Measurements from ENCODE around the gene SDK1. TPM values are rescaled to one million over a fixed set of nuclear protein-coding genes. Genes with fewer than 3 reads are reported as not detected.

Gene SDK1
- total RNA-seq, 1 donor from 2014 or later, result 1.3 TPM

DNA sequence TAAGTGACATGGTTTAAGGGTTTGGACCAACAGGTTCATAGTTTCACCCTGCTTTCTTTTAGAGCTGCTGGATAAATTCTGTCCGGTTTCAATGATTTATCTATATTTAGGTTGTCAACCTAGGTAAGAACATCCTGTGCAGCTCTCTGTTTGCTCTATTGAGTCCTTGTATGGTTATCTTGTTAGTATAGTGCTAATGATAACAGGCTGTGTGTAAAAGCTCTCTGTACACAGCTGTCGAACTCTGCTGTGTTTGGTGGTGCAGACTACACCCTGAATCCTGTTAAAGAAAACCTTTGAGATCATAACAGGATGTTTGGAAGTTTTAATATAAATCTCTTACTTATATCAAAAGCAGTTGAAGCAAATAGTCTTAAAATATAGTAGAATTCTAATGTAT lies 219.2 kb downstream of the SDK1 start:
- Mint-ChIP-seq H3K27me3 (peaks cover 22% of the 10 kb centered on the region), H3K9me3 (no peaks in the 10 kb centered on the region), H3K36me3 (ENCODE audit: low read depth) (no peaks in the 10 kb centered on the region), H3K27ac (no peak overlapping the region), H3K4me3 (no peak overlapping the region), H3K4me1 (no peaks in the 10 kb centered on the region)
- ChIA-PET CTCF (no interaction called here), POLR2A (no interaction called here)
- ATAC-seq (ENCODE audit: low read depth) (no peak), DNase-seq (no peak)
- intact Hi-C loops (cut with micrococcal nuclease), result no loop called here
- TF ChIP-seq, protein P1, sequence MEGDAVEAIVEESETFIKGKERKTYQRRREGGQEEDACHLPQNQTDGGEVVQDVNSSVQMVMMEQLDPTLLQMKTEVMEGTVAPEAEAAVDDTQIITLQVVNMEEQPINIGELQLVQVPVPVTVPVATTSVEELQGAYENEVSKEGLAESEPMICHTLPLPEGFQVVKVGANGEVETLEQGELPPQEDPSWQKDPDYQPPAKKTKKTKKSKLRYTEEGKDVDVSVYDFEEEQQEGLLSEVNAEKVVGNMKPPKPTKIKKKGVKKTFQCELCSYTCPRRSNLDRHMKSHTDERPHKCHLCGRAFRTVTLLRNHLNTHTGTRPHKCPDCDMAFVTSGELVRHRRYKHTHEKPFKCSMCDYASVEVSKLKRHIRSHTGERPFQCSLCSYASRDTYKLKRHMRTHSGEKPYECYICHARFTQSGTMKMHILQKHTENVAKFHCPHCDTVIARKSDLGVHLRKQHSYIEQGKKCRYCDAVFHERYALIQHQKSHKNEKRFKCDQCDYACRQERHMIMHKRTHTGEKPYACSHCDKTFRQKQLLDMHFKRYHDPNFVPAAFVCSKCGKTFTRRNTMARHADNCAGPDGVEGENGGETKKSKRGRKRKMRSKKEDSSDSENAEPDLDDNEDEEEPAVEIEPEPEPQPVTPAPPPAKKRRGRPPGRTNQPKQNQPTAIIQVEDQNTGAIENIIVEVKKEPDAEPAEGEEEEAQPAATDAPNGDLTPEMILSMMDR (IDR thresholded peaks at IDR 0.05), result no peak

DNA sequence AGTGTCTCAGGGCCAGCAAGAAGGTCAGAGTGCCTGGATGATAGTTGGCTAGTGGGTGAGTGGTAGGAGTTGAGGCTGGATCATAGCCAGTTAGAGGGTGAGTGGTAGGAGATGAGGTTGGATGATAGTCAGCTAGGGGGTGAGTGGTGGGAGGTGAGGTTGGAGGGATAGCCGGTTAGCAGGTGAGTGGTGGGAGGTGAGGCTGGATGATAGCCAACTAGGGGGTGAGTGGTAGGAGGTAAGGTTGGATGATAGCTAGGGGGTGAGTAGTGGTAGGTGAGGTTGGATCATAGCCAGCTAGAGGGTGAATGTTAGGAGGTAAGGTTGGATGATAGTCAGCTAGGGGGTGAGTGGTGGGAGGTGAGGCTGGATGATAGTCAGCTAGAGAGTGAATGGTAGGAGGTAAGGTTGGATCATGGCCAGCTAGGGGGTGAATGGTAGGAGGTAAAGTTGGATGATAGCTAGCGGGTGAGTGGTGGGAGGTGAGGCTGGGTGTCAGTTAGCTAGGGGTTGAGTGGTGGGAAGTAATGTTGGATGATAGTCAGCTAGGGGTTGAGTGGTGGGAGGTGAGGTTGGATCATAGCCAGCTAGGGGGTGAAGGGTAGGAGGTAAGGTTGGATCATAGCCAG lies 226.6 kb downstream of the SDK1 start:
- ChIA-PET POLR2A (no interaction called here), CTCF (no interaction called here)
- intact Hi-C loops (cut with micrococcal nuclease), result no loop called here
- Mint-ChIP-seq H3K9me3 (no peaks in the 10 kb centered on the region), H3K27ac (no peak overlapping the region), H3K36me3 (ENCODE audit: low read depth) (no peaks in the 10 kb centered on the region), H3K4me1 (peaks cover 4% of the 10 kb centered on the region), H3K4me3 (no peak overlapping the region), H3K27me3 (peaks cover 20% of the 10 kb centered on the region)
- TF ChIP-seq, protein P1 (IDR thresholded peaks at IDR 0.05), result no peak
- ATAC-seq (ENCODE audit: low read depth) (no peak), DNase-seq (no peak)

DNA sequence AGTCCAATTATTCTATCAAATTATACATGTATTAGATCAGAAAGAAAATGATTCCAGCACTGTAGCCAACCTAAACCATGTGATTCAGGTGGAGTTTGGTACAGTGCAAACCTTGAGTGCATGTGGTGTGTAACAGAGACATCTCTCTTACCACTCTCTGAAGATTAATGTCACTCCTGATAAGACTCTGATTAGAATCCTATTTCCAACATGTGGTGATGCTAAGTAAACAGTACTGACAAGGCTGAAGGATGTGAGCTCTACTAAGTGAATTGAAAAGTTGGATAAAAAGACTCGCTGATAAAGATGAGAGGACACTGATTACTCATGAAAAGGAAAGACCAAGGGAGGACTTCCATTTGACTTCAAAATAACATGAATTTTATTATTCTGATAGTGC lies 232.0 kb downstream of the SDK1 start:
- CTCF ChIA-PET, result no interaction called here
- DNase-seq, result no peak

DNA sequence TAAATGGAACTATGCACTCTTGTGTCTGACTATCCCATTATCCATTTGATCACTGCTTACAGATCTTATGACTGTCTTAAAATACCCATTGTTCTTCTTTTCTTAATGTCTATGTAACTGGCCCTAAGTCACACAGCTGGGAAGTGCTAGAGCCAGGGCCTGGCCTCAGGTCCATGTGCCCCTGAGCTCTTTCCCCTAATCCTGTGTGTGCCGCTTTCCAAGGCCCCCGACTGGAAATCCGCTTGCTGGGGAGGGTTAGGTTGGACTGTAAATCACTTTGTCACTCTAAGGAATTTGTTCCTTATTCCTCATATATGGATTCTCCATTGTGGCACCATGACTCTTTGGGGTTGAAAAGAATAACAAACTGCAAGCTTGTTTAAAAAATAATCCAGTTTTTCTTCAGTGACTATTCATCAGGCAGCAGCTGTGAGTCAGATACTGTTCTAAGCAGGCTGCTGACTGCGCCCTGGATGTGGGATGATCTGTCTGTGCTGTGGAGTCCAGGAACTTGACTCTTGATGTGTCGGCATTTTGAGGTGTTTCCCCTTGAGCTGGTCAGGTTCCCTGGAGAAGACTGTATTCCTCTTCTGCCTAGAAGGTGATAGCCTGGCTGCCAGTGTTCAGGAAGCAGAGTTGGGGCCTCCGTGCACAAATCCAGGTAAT lies 236.3 kb downstream of the SDK1 start:
- ChIA-PET POLR2A (no interaction called here), CTCF (no interaction called here)
- Mint-ChIP-seq H3K27ac (no peak overlapping the region), H3K36me3 (ENCODE audit: low read depth) (no peaks in the 10 kb centered on the region), H3K4me1 (no peaks in the 10 kb centered on the region), H3K27me3 (no peaks in the 10 kb centered on the region), H3K4me3 (no peak overlapping the region), H3K9me3 (no peaks in the 10 kb centered on the region)
- DNase-seq, result no peak
- intact Hi-C loops (cut with micrococcal nuclease), result no loop called here
- no peak for ATAC-seq (ENCODE audit: low read depth)
- TF ChIP-seq, protein P1 (IDR thresholded peaks at IDR 0.05), result no peak

More for the DNA sequence above, 232.0 kb downstream of the SDK1 start:
- Mint-ChIP-seq H3K4me1 (no peaks in the 10 kb centered on the region), H3K9me3 (no peaks in the 10 kb centered on the region), H3K27me3 (peaks cover 3% of the 10 kb centered on the region), H3K27ac (no peak overlapping the region), H3K36me3 (ENCODE audit: low read depth) (no peaks in the 10 kb centered on the region), H3K4me3 (no peak overlapping the region)
- POLR2A ChIA-PET, result no interaction called here
- TF ChIP-seq, protein P1 (IDR thresholded peaks at IDR 0.05), result no peak
- no peak for ATAC-seq (ENCODE audit: low read depth)
- intact Hi-C loops (cut with micrococcal nuclease), result no loop called here

DNA sequence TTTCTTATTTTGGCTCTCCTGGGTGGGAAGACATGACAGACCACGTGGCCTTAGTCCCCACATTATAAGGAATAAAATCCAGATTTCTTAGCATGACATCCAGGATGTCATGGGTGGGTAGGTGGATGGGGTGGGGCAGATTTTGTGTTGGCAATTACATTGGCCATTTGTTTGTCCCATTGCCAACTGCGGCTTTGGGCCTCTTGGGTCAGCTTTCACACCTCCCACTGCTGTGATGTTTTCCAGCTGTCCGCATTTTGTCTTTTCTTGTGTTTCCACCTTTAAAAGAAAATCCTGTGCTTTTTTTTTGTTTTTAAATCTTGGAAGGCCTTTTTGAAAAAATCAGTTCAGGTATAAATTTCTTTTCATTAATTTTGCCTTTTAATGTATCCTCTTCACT lies 237.0 kb downstream of the SDK1 start:
- TF ChIP-seq, protein P1 (IDR thresholded peaks at IDR 0.05), result no peak
- ATAC-seq (ENCODE audit: low read depth) (no peak), DNase-seq (no peak)
- Mint-ChIP-seq H3K27me3 (no peaks in the 10 kb centered on the region), H3K27ac (no peak overlapping the region), H3K4me1 (no peaks in the 10 kb centered on the region), H3K36me3 (ENCODE audit: low read depth) (no peaks in the 10 kb centered on the region), H3K4me3 (no peak overlapping the region), H3K9me3 (no peaks in the 10 kb centered on the region)
- intact Hi-C loops (cut with micrococcal nuclease), result no loop called here
- ChIA-PET CTCF (no interaction called here), POLR2A (no interaction called here)

All from activated B cell treated with CpG ODN at 0.5 μM for 24 hours (primary cell).